AG09309 (cell line): ENCODE measurements around the gene SLC41A2.

ENCODE experiments used
- DNase-seq: peaks from one replicate; pipeline ENCODE4 v3.0.0-alpha.2; 2010; ENCODE audit warnings: low read depth
- H3K4me3 ChIP-seq: 2 replicates; pipeline ENCODE4 v1.5.1; 2011; ENCODE audit warnings: mild to moderate bottlenecking, low read depth, low read length, moderate library complexity; ENCODE audit not compliant: control insufficient read depth
- TF ChIP-seq, protein P1 (sequence below): IDR thresholded peaks from 2 replicates; pipeline ENCODE4 v1.5.1; 2011; ENCODE audit warnings: mild to moderate bottlenecking, low read depth, low read length, inconsistent platforms; ENCODE audit not compliant: insufficient read depth, control insufficient read depth; ENCODE audit errors: missing control alignments

The SLC41A2 gene

DNA sequence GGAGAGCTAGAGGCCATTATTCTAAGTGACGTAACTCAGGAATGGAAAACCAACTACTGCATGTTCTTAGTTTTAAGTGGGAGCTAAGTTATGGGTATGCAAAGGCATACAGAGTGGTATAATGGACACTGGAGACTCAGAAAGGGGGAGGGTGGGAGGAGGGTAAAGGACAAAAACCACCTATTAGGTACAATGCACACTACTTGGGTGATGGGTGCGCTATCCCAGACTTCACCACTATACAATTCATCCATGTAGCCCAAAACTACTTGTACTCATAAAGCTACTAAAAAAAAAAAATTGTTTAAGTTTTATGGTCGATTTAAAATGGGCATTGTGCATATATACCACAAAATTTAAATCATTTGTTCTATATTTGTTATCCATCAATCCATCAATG is 24.3 kb downstream of the SLC41A2 start:
- H3K4me3 ChIP-seq, result no peak overlapping the region
- TF ChIP-seq, protein P1, sequence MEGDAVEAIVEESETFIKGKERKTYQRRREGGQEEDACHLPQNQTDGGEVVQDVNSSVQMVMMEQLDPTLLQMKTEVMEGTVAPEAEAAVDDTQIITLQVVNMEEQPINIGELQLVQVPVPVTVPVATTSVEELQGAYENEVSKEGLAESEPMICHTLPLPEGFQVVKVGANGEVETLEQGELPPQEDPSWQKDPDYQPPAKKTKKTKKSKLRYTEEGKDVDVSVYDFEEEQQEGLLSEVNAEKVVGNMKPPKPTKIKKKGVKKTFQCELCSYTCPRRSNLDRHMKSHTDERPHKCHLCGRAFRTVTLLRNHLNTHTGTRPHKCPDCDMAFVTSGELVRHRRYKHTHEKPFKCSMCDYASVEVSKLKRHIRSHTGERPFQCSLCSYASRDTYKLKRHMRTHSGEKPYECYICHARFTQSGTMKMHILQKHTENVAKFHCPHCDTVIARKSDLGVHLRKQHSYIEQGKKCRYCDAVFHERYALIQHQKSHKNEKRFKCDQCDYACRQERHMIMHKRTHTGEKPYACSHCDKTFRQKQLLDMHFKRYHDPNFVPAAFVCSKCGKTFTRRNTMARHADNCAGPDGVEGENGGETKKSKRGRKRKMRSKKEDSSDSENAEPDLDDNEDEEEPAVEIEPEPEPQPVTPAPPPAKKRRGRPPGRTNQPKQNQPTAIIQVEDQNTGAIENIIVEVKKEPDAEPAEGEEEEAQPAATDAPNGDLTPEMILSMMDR, result no peak
- DNase-seq, result no peak

DNA sequence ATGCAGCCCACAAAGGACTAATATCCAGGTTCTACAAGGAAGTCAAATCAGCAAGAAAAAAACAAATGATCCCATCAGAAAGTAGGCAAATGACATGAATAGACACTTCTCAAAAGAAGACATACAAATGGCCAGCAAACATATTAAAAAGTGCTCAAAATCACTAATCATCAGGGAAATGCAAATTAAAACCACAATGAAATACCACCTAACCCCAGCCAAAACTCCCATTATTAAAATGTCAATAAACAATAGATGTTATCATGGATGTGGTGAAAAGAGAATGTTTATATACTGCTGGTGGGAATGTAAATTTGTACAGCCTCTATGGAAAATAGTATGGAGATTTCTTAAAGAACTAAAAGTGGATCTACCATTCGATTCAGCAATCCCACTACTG is 25.0 kb downstream of the SLC41A2 start:
- TF ChIP-seq, protein P1, result no peak

DNA sequence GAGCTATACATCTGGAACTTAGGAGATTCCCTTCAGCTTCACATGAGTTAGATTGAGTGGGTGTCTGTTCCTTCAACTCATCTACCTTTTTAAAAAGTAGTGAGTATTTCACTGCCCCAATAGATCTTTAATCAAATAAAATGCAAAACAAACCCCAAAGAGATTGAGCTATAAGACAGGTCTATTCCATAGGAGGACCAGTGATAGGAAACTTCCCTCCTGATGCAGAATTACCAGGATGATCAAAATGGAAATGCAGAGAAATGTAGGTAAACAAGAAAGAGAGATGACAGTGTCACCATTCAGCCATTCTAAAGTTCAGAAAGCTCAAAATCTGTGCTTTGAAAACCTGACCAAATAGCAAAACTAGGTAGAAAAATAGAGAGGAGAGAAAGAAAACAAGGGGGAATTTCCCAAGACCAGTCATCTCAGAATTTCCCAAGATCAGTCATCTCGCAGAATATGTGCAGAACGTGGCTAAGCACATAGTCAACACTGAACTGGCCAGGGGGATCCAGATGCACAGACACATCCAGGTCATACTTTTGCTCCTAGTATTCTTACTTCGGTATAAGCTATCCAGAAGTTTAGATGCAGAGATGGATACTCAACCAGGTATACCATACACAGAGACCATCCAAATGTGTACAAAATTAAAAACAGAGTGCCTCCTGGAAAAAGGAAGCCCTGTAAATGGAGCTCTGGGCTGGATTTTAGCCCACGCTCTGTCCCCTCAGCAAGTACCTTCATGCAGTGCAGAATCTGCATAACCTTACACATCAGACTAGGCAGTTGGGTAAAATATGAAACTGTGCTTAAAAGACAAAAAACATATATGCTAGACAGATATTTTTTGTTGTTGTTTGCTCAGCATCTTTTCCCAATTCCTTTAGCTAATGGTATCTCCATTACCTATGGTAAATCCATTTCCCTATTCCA is 27.4 kb downstream of the SLC41A2 start:
- H3K4me3 ChIP-seq, result no peak overlapping the region
- no peak for DNase-seq
- TF ChIP-seq, protein P1, result no peak

More for the DNA sequence above, 25.0 kb downstream of the SLC41A2 start:
- H3K4me3 ChIP-seq, result no peak overlapping the region
- DNase-seq, result no peak

DNA sequence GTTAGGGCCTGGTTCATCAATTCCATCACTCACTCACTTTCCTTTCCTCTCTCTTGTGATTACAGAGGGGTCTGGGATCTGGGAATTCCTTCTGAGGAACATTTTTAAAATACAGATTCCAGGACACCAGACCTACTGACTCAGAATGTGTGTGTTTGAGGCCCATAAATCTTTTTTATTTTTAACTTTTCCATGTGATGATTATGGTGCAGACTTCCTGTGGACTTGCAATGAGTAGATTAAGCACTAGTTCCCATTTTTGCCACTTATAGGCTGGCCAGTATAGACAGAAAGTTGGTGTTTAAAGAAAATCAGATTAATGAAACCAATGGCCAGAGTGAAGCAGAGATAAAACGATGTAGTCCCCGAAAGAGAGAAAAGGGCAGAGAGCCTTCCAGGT is 28.1 kb downstream of the SLC41A2 start:
- no peak for DNase-seq
- TF ChIP-seq, protein P1, result no peak

DNA sequence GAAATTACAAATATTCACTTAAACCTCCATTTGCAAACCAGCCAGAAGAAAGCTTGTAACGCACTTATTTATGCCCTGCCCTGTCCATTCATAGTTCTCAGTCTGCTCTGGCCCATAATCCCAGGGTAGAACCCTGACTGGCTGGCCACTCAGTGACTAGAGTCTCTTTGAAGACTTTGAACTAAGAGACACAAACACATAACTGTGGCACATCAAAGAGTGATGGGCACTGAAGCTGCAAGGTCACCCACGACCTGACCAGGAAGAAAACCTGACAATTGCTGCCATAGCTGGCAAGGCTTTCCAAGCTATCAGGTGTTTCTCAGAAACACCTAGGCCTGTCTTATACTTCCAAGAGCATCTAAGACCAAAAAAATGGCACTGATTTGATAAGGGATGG is 28.7 kb downstream of the SLC41A2 start:
- H3K4me3 ChIP-seq, result no peak overlapping the region
- DNase-seq, result no peak
- TF ChIP-seq, protein P1, result no peak

More for the DNA sequence above, 28.1 kb downstream of the SLC41A2 start:
- no peak overlapping the region for H3K4me3 ChIP-seq

DNA sequence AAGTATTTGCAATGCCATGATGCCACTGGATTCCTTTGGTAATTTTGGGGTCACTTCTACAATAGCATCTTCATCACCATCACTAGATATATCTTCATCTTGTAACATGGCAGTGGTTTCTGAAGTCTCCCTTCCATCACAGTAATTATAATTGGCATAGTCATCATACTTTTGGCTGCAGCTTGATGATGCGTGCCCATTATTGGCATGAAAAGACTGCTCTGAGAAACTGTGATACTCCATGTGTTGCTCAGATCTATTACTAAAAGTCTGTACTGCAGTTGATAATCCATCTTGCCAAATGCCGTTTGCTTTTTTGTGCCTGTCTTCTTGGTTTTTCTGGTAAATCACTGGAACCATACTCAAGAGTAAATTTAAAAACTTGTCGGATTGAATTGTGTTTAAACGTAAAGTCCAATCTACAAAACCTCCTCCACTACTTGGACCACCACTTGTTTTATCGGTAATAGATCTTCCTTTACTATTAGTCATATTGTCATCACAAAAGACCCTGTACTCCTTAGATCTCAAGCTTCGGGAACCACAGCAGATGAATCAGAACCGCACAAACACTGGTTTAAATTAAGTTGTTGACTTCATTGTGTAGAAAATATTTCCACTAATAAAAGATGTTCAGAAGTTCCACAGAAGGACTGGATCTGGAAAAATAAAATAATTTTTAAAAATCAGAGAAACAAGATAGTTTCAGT is 29.9 kb downstream of the SLC41A2 start:
- TF ChIP-seq, protein P1, result no peak
- DNase-seq, result no peak
- H3K4me3 ChIP-seq, result no peak overlapping the region
